Neural progenitor cell (in vitro differentiated cells): Measurements from ENCODE around the gene PPP1R9A. TPM values are rescaled to one million over a fixed set of nuclear protein-coding genes. Genes with fewer than 3 reads are reported as not detected.

Experiments used
- DNase-seq: peaks from one replicate; pipeline ENCODE4 v3.0.0-alpha.2; 2016; ENCODE audit warnings: low spot score
- H2AFZ ChIP-seq: fragments of 200-600 bp; sonication (generic); replicated peaks from 2 replicates; pipeline ENCODE4 v1.6.1; 2016; ENCODE audit warnings: antibody characterized with exemption
- H3F3A ChIP-seq: fragments of 200-600 bp; sonication (generic); 2 replicates; pipeline ENCODE4 v1.6.1; 2016; ENCODE audit warnings: antibody characterized with exemption, low read depth
- H3K27ac ChIP-seq: fragments of 200-600 bp; sonication (generic); 2 replicates; pipeline ENCODE4 v1.5.1; 2016; ENCODE audit warnings: mild to moderate bottlenecking
- H3K27me3 ChIP-seq: fragments of 200-600 bp; sonication (generic); 2 replicates; pipeline ENCODE4 v1.6.1; 2016; ENCODE audit warnings: mild to moderate bottlenecking, moderate library complexity
- H3K36me3 ChIP-seq: fragments of 200-600 bp; sonication (generic); 2 replicates; pipeline ENCODE4 v1.5.1; 2016
- H3K4me1 ChIP-seq: fragments of 200-600 bp; sonication (generic); 2 replicates; pipeline ENCODE4 v1.6.1; 2016; ENCODE audit warnings: mixed run types
- H3K4me2 ChIP-seq: fragments of 200-600 bp; sonication (generic); 2 replicates; pipeline ENCODE4 v1.6.1; 2016
- H3K4me3 ChIP-seq: fragments of 200-600 bp; sonication (generic); 2 replicates; pipeline ENCODE4 v1.5.1; 2016
- H3K79me2 ChIP-seq: fragments of 200-600 bp; sonication (generic); 2 replicates; pipeline ENCODE4 v1.6.1; 2016; ENCODE audit warnings: low read depth
- H3K9ac ChIP-seq: fragments of 200-600 bp; sonication (generic); 2 replicates; pipeline ENCODE4 v1.6.1; 2016
- H3K9me3 ChIP-seq: fragments of 200-600 bp; sonication (generic); 2 replicates; pipeline ENCODE4 v1.5.1; 2016; ENCODE audit warnings: low read depth
- H4K20me1 ChIP-seq: fragments of 200-600 bp; sonication (generic); 2 replicates; pipeline ENCODE4 v1.6.1; 2016; ENCODE audit warnings: low read depth
- H3K27ac Mint-ChIP-seq: 3 replicates; pipeline ENCODE4 v1.8.0; 2021; ENCODE audit warnings: mixed read lengths
- H3K27me3 Mint-ChIP-seq: 2 replicates; pipeline ENCODE4 v1.8.0; 2022; ENCODE audit warnings: low read depth, mild to moderate bottlenecking, inconsistent platforms, moderate library complexity, mixed read lengths; ENCODE audit not compliant: insufficient read depth
- H3K36me3 Mint-ChIP-seq: 3 replicates; pipeline ENCODE4 v1.8.0; 2021; ENCODE audit warnings: mixed read lengths
- H3K4me1 Mint-ChIP-seq: 3 replicates; pipeline ENCODE4 v1.8.0; 2021; ENCODE audit warnings: mixed read lengths
- H3K4me3 Mint-ChIP-seq: 3 replicates; pipeline ENCODE4 v1.8.0; 2021; ENCODE audit warnings: mild to moderate bottlenecking, moderate library complexity, mixed read lengths
- H3K9me3 Mint-ChIP-seq: 3 replicates; pipeline ENCODE4 v1.8.0; 2020; ENCODE audit warnings: mixed read lengths
- EZH2 ChIP-seq: fragments of 200-600 bp; sonication (generic); IDR thresholded peaks from 2 replicates; pipeline ENCODE4 v1.6.1; 2017; ENCODE audit warnings: antibody characterized with exemption, mild to moderate bottlenecking, moderate library complexity
- EZH2phosphoT487 ChIP-seq: fragments of 200-600 bp; sonication (generic); IDR thresholded peaks from 2 replicates; pipeline ENCODE4 v1.6.1; 2017; ENCODE audit warnings: antibody characterized with exemption
- total RNA-seq: library from RNA; depleted of rRNA; stranded (reverse); fragments of >200 nt; gene quantifications from 2 replicates; pipeline ENCODE4 v1.2.3, GENCODE V29; 2015; ENCODE audit warnings: low replicate concordance
- TF ChIP-seq, protein P1 (sequence below): fragments of 200-600 bp; sonication (generic); IDR thresholded peaks from 2 replicates; pipeline ENCODE4 v1.5.1; 2017; ENCODE audit warnings: antibody characterized with exemption, mild to moderate bottlenecking

PPP1R9A gene
- total RNA-seq, 1 donor from 2014 or later = 40.7 TPM

DNA sequence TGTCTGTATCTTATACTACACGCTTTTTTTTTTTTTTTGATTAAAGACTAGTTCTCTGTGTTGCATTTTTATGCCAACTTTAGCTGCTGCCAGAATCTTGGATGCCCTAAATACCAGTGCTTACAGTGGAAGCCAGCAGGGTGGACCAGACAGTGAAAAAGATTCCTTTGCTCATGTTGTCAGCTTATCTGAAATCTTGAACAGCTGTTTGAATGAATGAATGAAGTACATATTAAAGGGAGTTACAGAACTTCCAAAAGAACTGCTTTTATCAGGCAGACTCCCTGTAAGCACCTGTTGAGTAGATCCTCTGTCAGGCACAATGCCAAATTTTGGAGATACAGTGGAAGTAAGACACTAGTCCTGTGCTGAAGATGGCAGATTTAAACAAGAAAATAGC lies 184.9 kb downstream of the PPP1R9A start:
- Mint-ChIP-seq H3K4me3 (no peak overlapping the region), H3K4me1 (peaks cover 32% of the 10 kb centered on the region), H3K9me3 (no peaks in the 10 kb centered on the region), H3K27ac (no peak overlapping the region), H3K36me3 (peaks cover 4% of the 10 kb centered on the region), H3K27me3 (peaks cover 2% of the 10 kb centered on the region)
- Histone ChIP-seq H3K27ac (no peak overlapping the region), H3K27me3 (no peaks in the 10 kb centered on the region), H3K36me3 (no peaks in the 10 kb centered on the region), H3K9me3 (no peaks in the 10 kb centered on the region), H3F3A (peaks cover 22% of the 10 kb centered on the region), H3K4me2 (no peak overlapping the region), H3K4me1 (peaks cover 35% of the 10 kb centered on the region), H3K79me2 (peaks cover 11% of the 10 kb centered on the region), H3K4me3 (no peak overlapping the region), H4K20me1 (no peaks in the 10 kb centered on the region), H2AFZ (no peak overlapping the region), H3K9ac (no peak overlapping the region)
- TF ChIP-seq, protein P1, sequence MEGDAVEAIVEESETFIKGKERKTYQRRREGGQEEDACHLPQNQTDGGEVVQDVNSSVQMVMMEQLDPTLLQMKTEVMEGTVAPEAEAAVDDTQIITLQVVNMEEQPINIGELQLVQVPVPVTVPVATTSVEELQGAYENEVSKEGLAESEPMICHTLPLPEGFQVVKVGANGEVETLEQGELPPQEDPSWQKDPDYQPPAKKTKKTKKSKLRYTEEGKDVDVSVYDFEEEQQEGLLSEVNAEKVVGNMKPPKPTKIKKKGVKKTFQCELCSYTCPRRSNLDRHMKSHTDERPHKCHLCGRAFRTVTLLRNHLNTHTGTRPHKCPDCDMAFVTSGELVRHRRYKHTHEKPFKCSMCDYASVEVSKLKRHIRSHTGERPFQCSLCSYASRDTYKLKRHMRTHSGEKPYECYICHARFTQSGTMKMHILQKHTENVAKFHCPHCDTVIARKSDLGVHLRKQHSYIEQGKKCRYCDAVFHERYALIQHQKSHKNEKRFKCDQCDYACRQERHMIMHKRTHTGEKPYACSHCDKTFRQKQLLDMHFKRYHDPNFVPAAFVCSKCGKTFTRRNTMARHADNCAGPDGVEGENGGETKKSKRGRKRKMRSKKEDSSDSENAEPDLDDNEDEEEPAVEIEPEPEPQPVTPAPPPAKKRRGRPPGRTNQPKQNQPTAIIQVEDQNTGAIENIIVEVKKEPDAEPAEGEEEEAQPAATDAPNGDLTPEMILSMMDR = no peak
- no peak for TF ChIP-seq EZH2
- no peak for TF ChIP-seq EZH2phosphoT487
- DNase-seq = no peak

DNA sequence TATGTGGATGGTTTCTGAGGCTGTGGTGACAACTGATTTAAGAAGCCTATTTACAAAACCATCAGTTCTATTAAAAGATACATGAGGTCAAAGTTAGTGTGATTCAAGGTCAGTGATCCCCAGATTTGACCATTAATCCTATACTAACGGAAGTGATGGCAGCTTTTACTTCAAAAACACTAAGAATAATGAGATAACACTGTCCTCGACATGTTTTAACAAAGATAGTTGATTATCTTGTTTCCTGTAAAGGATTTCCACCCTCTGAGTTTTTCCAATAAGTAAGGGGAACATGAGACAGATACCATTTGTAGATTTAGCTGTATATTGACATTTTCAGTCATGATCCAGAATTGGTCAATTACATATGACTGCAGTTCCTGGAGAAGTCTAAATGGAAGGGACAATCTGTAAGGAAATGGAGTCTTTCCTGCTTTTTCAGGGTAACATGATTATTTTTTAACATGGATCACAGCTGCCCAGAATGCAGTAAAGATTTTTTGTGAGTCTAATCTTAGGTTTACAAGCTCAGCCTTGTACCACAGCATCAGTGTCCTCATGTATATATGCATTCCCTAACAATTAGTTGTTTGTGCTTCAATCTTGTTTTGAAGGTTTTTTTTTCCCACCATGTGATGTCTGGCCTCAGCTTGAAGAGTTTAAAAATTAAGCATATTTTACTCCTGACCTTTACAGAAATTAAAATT lies 188.0 kb downstream of the PPP1R9A start:
- Histone ChIP-seq H3F3A (peaks cover 17% of the 10 kb centered on the region), H3K27me3 (no peaks in the 10 kb centered on the region), H3K4me3 (no peak overlapping the region), H3K27ac (peak overlapping the region; percentile 72), H3K36me3 (no peaks in the 10 kb centered on the region), H4K20me1 (no peaks in the 10 kb centered on the region), H3K9me3 (no peaks in the 10 kb centered on the region), H3K4me2 (no peak overlapping the region), H2AFZ (no peak overlapping the region), H3K79me2 (peaks cover 29% of the 10 kb centered on the region), H3K9ac (no peak overlapping the region), H3K4me1 (peaks cover 18% of the 10 kb centered on the region)
- peaks cover 2% of the 10 kb centered on the region for H3K27me3 Mint-ChIP-seq
- peaks cover 10% of the 10 kb centered on the region for H3K36me3 Mint-ChIP-seq
- TF ChIP-seq EZH2 (no peak), EZH2phosphoT487 (no peak)
- TF ChIP-seq, protein P1 = no peak
- DNase-seq = no peak
- H3K9me3 Mint-ChIP-seq = peaks cover 4% of the 10 kb centered on the region
- H3K4me3 Mint-ChIP-seq = no peak overlapping the region
- H3K27ac Mint-ChIP-seq = no peak overlapping the region
- peaks cover 17% of the 10 kb centered on the region for H3K4me1 Mint-ChIP-seq

DNA sequence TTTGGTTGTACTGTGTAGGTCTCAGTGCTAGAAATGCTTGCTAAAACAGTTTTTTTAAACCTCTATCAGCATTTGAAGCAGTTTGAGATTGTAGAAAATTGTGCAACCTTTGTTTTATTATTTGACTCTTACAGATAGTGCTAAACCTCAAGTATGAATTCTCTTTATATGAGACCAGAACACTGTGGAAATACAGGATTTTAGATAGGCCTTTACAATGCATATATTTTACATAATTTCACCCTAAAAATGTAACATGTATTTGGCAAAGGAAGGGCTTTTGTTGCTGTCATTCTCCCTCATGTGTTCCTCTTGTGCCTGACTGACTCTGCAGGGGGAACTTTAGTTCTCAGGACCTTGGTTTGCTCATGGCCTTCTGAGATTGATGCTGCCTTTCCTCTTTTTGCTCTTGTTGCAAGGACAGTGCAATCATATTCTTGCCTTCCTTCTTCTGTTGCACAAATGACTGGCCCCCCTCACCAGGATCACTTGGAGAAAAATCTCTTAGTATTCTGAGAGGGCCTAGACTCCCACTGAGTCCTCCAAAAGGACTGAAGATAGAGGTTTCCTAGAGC lies 188.7 kb downstream of the PPP1R9A start:
- no peak overlapping the region for H3K27ac Mint-ChIP-seq
- H3F3A ChIP-seq = peaks cover 17% of the 10 kb centered on the region
- no peaks in the 10 kb centered on the region for H4K20me1 ChIP-seq
- H2AFZ ChIP-seq = no peak overlapping the region
- H3K9me3 Mint-ChIP-seq = peaks cover 7% of the 10 kb centered on the region
- H3K4me2 ChIP-seq = peak overlapping the region; percentile 48
- peaks cover 18% of the 10 kb centered on the region for H3K4me1 ChIP-seq
- DNase-seq = no peak
- H3K36me3 ChIP-seq = no peaks in the 10 kb centered on the region
- H3K27ac ChIP-seq = peak overlapping the region; percentile 72
- no peak overlapping the region for H3K4me3 ChIP-seq
- TF ChIP-seq, protein P1 = no peak
- no peak for TF ChIP-seq EZH2
- no peak for TF ChIP-seq EZH2phosphoT487
- H3K27me3 ChIP-seq = no peaks in the 10 kb centered on the region
- H3K27me3 Mint-ChIP-seq = peaks cover 2% of the 10 kb centered on the region
- H3K9me3 ChIP-seq = no peaks in the 10 kb centered on the region
- H3K4me3 Mint-ChIP-seq = no peak overlapping the region
- H3K79me2 ChIP-seq = peaks cover 30% of the 10 kb centered on the region
- H3K4me1 Mint-ChIP-seq = peaks cover 17% of the 10 kb centered on the region
- no peak overlapping the region for H3K9ac ChIP-seq
- H3K36me3 Mint-ChIP-seq = peaks cover 12% of the 10 kb centered on the region
